Measurements from ENCODE around the gene RPS13.

DNA sequence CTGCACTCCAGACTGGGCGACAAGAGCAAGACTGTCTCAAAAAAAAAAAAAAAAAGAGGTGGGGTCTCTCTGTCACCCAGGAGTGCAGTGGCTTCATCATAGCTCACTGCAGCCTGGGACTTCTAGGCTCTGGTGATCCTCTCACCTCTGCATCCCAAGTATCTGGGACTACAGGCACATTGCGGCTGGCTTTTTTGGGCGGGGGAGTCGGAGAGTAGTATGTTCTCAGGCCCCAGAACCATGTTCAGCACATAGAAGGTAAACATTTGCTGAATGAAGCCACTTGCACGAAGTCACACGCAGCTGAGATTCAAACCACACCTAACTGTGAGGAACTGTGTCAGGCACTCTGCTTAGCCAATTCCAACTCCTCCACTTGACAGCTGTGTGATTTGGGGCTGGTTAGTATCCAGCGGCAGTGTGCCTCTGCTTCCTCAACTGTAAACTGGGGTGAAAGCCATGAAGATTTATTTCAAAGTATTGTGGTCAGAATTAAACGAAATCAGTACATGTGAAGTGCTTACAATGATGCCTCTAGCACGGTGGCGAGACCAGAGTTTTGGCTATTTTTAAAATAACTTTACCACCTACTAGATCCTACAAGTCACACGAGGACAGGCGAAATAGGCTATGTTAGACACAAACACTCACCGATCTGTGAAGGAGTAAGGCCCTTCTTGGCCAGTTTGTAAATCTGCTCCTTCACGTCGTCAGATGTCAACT lies 789 bp downstream of the RPS13 start:
- no peak for TF ChIP-seq POLR2A (IDR thresholded peaks at IDR 0.05)
- TF ChIP-seq, protein P1, sequence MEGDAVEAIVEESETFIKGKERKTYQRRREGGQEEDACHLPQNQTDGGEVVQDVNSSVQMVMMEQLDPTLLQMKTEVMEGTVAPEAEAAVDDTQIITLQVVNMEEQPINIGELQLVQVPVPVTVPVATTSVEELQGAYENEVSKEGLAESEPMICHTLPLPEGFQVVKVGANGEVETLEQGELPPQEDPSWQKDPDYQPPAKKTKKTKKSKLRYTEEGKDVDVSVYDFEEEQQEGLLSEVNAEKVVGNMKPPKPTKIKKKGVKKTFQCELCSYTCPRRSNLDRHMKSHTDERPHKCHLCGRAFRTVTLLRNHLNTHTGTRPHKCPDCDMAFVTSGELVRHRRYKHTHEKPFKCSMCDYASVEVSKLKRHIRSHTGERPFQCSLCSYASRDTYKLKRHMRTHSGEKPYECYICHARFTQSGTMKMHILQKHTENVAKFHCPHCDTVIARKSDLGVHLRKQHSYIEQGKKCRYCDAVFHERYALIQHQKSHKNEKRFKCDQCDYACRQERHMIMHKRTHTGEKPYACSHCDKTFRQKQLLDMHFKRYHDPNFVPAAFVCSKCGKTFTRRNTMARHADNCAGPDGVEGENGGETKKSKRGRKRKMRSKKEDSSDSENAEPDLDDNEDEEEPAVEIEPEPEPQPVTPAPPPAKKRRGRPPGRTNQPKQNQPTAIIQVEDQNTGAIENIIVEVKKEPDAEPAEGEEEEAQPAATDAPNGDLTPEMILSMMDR (IDR thresholded peaks at IDR 0.05): no peak

Data from thyroid gland (tissue), 4 donors.